ENCODE measurements around the gene NKX3-2. TPM values are rescaled to one million over a fixed set of nuclear protein-coding genes. Genes with fewer than 3 reads are reported as not detected.

The NKX3-2 gene
- total RNA-seq, 1 experiment from 2014 or later: 0.07 TPM

DNA sequence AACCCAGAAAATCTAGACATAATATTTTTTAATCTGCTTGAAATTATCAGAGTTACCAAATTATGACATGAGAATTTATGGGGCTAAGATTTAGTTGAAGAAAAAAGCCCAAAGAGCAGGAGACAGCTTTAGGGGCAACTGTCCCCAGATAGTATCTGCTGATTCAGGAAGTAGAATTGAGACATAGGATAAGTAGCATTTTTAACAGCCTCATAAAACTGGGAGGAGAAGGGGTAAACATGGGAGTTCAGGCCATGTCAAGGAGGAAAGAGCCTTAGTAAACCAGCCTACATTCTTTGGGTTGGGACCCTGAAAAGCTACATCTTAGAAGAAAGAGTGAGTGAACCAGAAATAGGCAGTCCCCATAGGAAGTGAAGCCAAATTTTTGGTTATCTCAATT lies 50.5 kb downstream of the NKX3-2 start:
- H3F3A ChIP-seq (ENCODE audit: low read length, unreplicated experiment): no peaks in the 10 kb centered on the region
- no peak overlapping the region for H3K9ac ChIP-seq (ENCODE audit: low read length)
- H3K4me2 ChIP-seq (ENCODE audit: low read length): no peak overlapping the region
- H4K20me1 ChIP-seq (ENCODE audit: low read length): no peaks in the 10 kb centered on the region
- CTCF ChIA-PET: no interaction called here
- intact Hi-C loops (cut with micrococcal nuclease): no loop called here
- BruUV-seq (replicated peaks): no TSS peak
- DNase-seq (no peak), ATAC-seq (peak; percentile 27; the same call in 1 of the 2 replicates)
- no peak overlapping the region for H3K4me3 ChIP-seq (ENCODE audit: low read length)
- no peaks in the 10 kb centered on the region for H3K9me3 ChIP-seq (ENCODE audit: low read length)
- H3K4me1 ChIP-seq (ENCODE audit: insufficient read depth, low read length): no peaks in the 10 kb centered on the region
- POLR2A ChIA-PET (ENCODE audit: unreplicated experiment): no interaction called here
- no peaks in the 10 kb centered on the region for H3K36me3 ChIP-seq (ENCODE audit: low read depth, low read length)
- H3K27me3 ChIP-seq (ENCODE audit: low read length): peaks cover 23% of the 10 kb centered on the region
- no peak overlapping the region for H2AFZ ChIP-seq (ENCODE audit: low read length)
- H3K79me2 ChIP-seq (ENCODE audit: low read length): no peaks in the 10 kb centered on the region
- H3K27ac ChIP-seq (ENCODE audit: low read length): no peak overlapping the region
- TF ChIP-seq EZH2 (IDR thresholded peaks at IDR 0.05; ENCODE audit: low read length, unreplicated experiment): no peak
- TF ChIP-seq, protein P1, sequence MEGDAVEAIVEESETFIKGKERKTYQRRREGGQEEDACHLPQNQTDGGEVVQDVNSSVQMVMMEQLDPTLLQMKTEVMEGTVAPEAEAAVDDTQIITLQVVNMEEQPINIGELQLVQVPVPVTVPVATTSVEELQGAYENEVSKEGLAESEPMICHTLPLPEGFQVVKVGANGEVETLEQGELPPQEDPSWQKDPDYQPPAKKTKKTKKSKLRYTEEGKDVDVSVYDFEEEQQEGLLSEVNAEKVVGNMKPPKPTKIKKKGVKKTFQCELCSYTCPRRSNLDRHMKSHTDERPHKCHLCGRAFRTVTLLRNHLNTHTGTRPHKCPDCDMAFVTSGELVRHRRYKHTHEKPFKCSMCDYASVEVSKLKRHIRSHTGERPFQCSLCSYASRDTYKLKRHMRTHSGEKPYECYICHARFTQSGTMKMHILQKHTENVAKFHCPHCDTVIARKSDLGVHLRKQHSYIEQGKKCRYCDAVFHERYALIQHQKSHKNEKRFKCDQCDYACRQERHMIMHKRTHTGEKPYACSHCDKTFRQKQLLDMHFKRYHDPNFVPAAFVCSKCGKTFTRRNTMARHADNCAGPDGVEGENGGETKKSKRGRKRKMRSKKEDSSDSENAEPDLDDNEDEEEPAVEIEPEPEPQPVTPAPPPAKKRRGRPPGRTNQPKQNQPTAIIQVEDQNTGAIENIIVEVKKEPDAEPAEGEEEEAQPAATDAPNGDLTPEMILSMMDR (conservative IDR thresholded peaks at IDR 0.05; ENCODE audit: low read depth, low read length): no peak
- TF ChIP-seq EZH2phosphoT487 (IDR thresholded peaks at IDR 0.05; ENCODE audit: borderline replicate concordance, low read length): no peak
- H3K9me2 ChIP-seq (replicated peaks; ENCODE audit: low read length): no peaks in the 10 kb centered on the region

GRCh38 chr4:13492747-13493146 lies 51.6 kb downstream of the NKX3-2 start:
- TF ChIP-seq EZH2phosphoT487 (IDR thresholded peaks at IDR 0.05; ENCODE audit: borderline replicate concordance, low read length) (no peak), EZH2 (IDR thresholded peaks at IDR 0.05; ENCODE audit: low read length, unreplicated experiment) (no peak)
- TF ChIP-seq, protein P1 (conservative IDR thresholded peaks at IDR 0.05; ENCODE audit: low read depth, low read length): no peak

More at GRCh38 chr4:13492747-13493146, 51.6 kb downstream of the NKX3-2 start:
- Histone ChIP-seq H4K20me1 (ENCODE audit: low read length) (no peaks in the 10 kb centered on the region), H2AFZ (ENCODE audit: low read length) (no peak overlapping the region), H3K4me1 (ENCODE audit: insufficient read depth, low read length) (no peaks in the 10 kb centered on the region), H3K4me2 (ENCODE audit: low read length) (no peak overlapping the region), H3K36me3 (ENCODE audit: low read depth, low read length) (no peaks in the 10 kb centered on the region), H3K9ac (ENCODE audit: low read length) (no peak overlapping the region), H3K79me2 (ENCODE audit: low read length) (no peaks in the 10 kb centered on the region), H3K27me3 (ENCODE audit: low read length) (peaks cover 18% of the 10 kb centered on the region), H3F3A (ENCODE audit: low read length, unreplicated experiment) (no peaks in the 10 kb centered on the region), H3K9me2 (replicated peaks; ENCODE audit: low read length) (no peaks in the 10 kb centered on the region), H3K4me3 (ENCODE audit: low read length) (no peak overlapping the region), H3K9me3 (ENCODE audit: low read length) (no peaks in the 10 kb centered on the region), H3K27ac (ENCODE audit: low read length) (no peak overlapping the region)
- BruUV-seq (replicated peaks): no TSS peak
- ATAC-seq: no peak
- POLR2A ChIA-PET (ENCODE audit: unreplicated experiment): no interaction called here
- intact Hi-C loops (cut with micrococcal nuclease): no loop called here
- CTCF ChIA-PET: no interaction called here
- no peak for DNase-seq

Other genes starting within 250 kb of the NKX3-2 start
- gene RAB28, start 60.2 kb downstream of the NKX3-2 start, total RNA-seq (2014; rRNA removed): 4.9 and 10.4 TPM in 2 replicates
- gene BOD1L1, start 83.2 kb upstream of the NKX3-2 start, total RNA-seq (2014; rRNA removed): 22.0 and 27.2 TPM in 2 replicates